Measurements from ENCODE around the gene CCDC8.

CCDC8 gene

GRCh38 chr19:46452186-46452585, 38.8 kb upstream of the CCDC8 start:
- no peak overlapping the region for H3K9ac ChIP-seq (ENCODE audit: low read depth, low read length)
- H3K4me1 ChIP-seq (ENCODE audit: insufficient read depth, low read length) = no peaks in the 10 kb centered on the region
- H4K20me1 ChIP-seq (ENCODE audit: insufficient read depth, low read length) = no peaks in the 10 kb centered on the region
- H3K27me3 ChIP-seq (ENCODE audit: insufficient read depth, low read length, poor library complexity) = peaks cover 8% of the 10 kb centered on the region
- DNase-seq = no peak
- H3K79me2 ChIP-seq (ENCODE audit: insufficient read depth, low read length) = no peaks in the 10 kb centered on the region
- no peak overlapping the region for H2AFZ ChIP-seq (ENCODE audit: low read depth, low read length)
- H3K27ac ChIP-seq (ENCODE audit: low read length) = no peak overlapping the region
- no peak for TF ChIP-seq EZH2 (IDR thresholded peaks at IDR 0.05; ENCODE audit: borderline replicate concordance, low read depth, low read length, severe bottlenecking)
- TF ChIP-seq, protein P1, sequence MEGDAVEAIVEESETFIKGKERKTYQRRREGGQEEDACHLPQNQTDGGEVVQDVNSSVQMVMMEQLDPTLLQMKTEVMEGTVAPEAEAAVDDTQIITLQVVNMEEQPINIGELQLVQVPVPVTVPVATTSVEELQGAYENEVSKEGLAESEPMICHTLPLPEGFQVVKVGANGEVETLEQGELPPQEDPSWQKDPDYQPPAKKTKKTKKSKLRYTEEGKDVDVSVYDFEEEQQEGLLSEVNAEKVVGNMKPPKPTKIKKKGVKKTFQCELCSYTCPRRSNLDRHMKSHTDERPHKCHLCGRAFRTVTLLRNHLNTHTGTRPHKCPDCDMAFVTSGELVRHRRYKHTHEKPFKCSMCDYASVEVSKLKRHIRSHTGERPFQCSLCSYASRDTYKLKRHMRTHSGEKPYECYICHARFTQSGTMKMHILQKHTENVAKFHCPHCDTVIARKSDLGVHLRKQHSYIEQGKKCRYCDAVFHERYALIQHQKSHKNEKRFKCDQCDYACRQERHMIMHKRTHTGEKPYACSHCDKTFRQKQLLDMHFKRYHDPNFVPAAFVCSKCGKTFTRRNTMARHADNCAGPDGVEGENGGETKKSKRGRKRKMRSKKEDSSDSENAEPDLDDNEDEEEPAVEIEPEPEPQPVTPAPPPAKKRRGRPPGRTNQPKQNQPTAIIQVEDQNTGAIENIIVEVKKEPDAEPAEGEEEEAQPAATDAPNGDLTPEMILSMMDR (IDR thresholded peaks at IDR 0.05; ENCODE audit: borderline replicate concordance, extremely low read depth, low read length, poor library complexity, severe bottlenecking) = no peak
- no peaks in the 10 kb centered on the region for H3K36me3 ChIP-seq (ENCODE audit: insufficient read depth, low read length)
- no peak overlapping the region for H3K4me2 ChIP-seq (ENCODE audit: insufficient read depth, low read length)
- no peak for ATAC-seq (ENCODE audit: insufficient read depth, low read depth)
- H3K9me3 ChIP-seq (ENCODE audit: insufficient read depth, low read length, severe bottlenecking) = no peaks in the 10 kb centered on the region
- H3K4me3 ChIP-seq (ENCODE audit: low read depth in 1 of 2, low read length in 2 of 2) = no peak overlapping the region

- ATAC-seq (ENCODE audit: insufficient read depth, low read depth) (no peak), DNase-seq (no peak)
- H3K4me1 ChIP-seq (ENCODE audit: insufficient read depth, low read length) = no peaks in the 10 kb centered on the region
- no peak overlapping the region for H2AFZ ChIP-seq (ENCODE audit: low read depth, low read length)
- H4K20me1 ChIP-seq (ENCODE audit: insufficient read depth, low read length) = no peaks in the 10 kb centered on the region
- no peak overlapping the region for H3K4me2 ChIP-seq (ENCODE audit: insufficient read depth, low read length)
- H3K27me3 ChIP-seq (ENCODE audit: insufficient read depth, low read length, poor library complexity) = peaks cover 5% of the 10 kb centered on the region
- no peak overlapping the region for H3K4me3 ChIP-seq (ENCODE audit: low read depth in 1 of 2, low read length in 2 of 2)
- no peak overlapping the region for H3K9ac ChIP-seq (ENCODE audit: low read depth, low read length)
- H3K9me3 ChIP-seq (ENCODE audit: insufficient read depth, low read length, severe bottlenecking) = no peaks in the 10 kb centered on the region
- TF ChIP-seq, protein P1 (IDR thresholded peaks at IDR 0.05; ENCODE audit: borderline replicate concordance, extremely low read depth, low read length, poor library complexity, severe bottlenecking) = no peak
- TF ChIP-seq EZH2 (IDR thresholded peaks at IDR 0.05; ENCODE audit: borderline replicate concordance, low read depth, low read length, severe bottlenecking) = no peak
- no peaks in the 10 kb centered on the region for H3K36me3 ChIP-seq (ENCODE audit: insufficient read depth, low read length)
- no peak overlapping the region for H3K27ac ChIP-seq (ENCODE audit: low read length)
- H3K79me2 ChIP-seq (ENCODE audit: insufficient read depth, low read length) = no peaks in the 10 kb centered on the region
Observed at GRCh38 chr19:46451352-46451751, 38.0 kb upstream of the CCDC8 start.

GRCh38 chr19:46450737-46451136, 37.4 kb upstream of the CCDC8 start:
- Histone ChIP-seq H3K9ac (ENCODE audit: low read depth, low read length) (no peak overlapping the region), H3K36me3 (ENCODE audit: insufficient read depth, low read length) (no peaks in the 10 kb centered on the region), H3K79me2 (ENCODE audit: insufficient read depth, low read length) (no peaks in the 10 kb centered on the region), H3K27me3 (ENCODE audit: insufficient read depth, low read length, poor library complexity) (peaks cover 5% of the 10 kb centered on the region), H4K20me1 (ENCODE audit: insufficient read depth, low read length) (no peaks in the 10 kb centered on the region), H3K4me2 (ENCODE audit: insufficient read depth, low read length) (no peak overlapping the region), H3K4me1 (ENCODE audit: insufficient read depth, low read length) (no peaks in the 10 kb centered on the region), H3K9me3 (ENCODE audit: insufficient read depth, low read length, severe bottlenecking) (no peaks in the 10 kb centered on the region), H3K27ac (ENCODE audit: low read length) (no peak overlapping the region), H2AFZ (ENCODE audit: low read depth, low read length) (no peak overlapping the region), H3K4me3 (ENCODE audit: low read depth in 1 of 2, low read length in 2 of 2) (no peak overlapping the region)
- TF ChIP-seq, protein P1 (IDR thresholded peaks at IDR 0.05; ENCODE audit: borderline replicate concordance, extremely low read depth, low read length, poor library complexity, severe bottlenecking) = no peak
- no peak for TF ChIP-seq EZH2 (IDR thresholded peaks at IDR 0.05; ENCODE audit: borderline replicate concordance, low read depth, low read length, severe bottlenecking)
- DNase-seq (no peak), ATAC-seq (ENCODE audit: insufficient read depth, low read depth) (no peak)

- H3K36me3 ChIP-seq (ENCODE audit: insufficient read depth, low read length) = no peaks in the 10 kb centered on the region
- ATAC-seq (ENCODE audit: insufficient read depth, low read depth) (no peak), DNase-seq (no peak)
- no peaks in the 10 kb centered on the region for H3K4me1 ChIP-seq (ENCODE audit: insufficient read depth, low read length)
- TF ChIP-seq EZH2 (IDR thresholded peaks at IDR 0.05; ENCODE audit: borderline replicate concordance, low read depth, low read length, severe bottlenecking) = no peak
- TF ChIP-seq, protein P1 (IDR thresholded peaks at IDR 0.05; ENCODE audit: borderline replicate concordance, extremely low read depth, low read length, poor library complexity, severe bottlenecking) = no peak
- H3K9me3 ChIP-seq (ENCODE audit: insufficient read depth, low read length, severe bottlenecking) = no peaks in the 10 kb centered on the region
- H3K9ac ChIP-seq (ENCODE audit: low read depth, low read length) = no peak overlapping the region
- H4K20me1 ChIP-seq (ENCODE audit: insufficient read depth, low read length) = no peaks in the 10 kb centered on the region
- no peak overlapping the region for H3K4me2 ChIP-seq (ENCODE audit: insufficient read depth, low read length)
- no peaks in the 10 kb centered on the region for H3K79me2 ChIP-seq (ENCODE audit: insufficient read depth, low read length)
- peaks cover 5% of the 10 kb centered on the region for H3K27me3 ChIP-seq (ENCODE audit: insufficient read depth, low read length, poor library complexity)
- no peak overlapping the region for H2AFZ ChIP-seq (ENCODE audit: low read depth, low read length)
- no peak overlapping the region for H3K4me3 ChIP-seq (ENCODE audit: low read depth in 1 of 2, low read length in 2 of 2)
- no peak overlapping the region for H3K27ac ChIP-seq (ENCODE audit: low read length)
Observed at GRCh38 chr19:46449228-46449627, 35.9 kb upstream of the CCDC8 start.

All from DND-41 (cell line).